ENCODE results near the gene WFIKKN2.
"Not testable (repeated sequence)": the region's sequence is repeated elsewhere in the genome, so short reads cannot be mapped to it uniquely, and the experiment has no call there.

WFIKKN2 gene

GRCh38 chr17:50871898-50872297 is 36.5 kb downstream of the WFIKKN2 start:
- DNase-seq (ENCODE audit: low read depth in 2 of 2, low spot score in 1 of 2): no peak

GRCh38 chr17:50872710-50873424 is 37.5 kb downstream of the WFIKKN2 start:
- peak in 1 of 2 donors; percentile 38 for DNase-seq (ENCODE audit: low read depth in 2 of 2, low spot score in 1 of 2)

- DNase-seq (ENCODE audit: low read depth in 2 of 2, low spot score in 1 of 2): no peak
Measured at GRCh38 chr17:50875074-50875473, 39.7 kb downstream of the WFIKKN2 start.

- not testable (repeated sequence) for DNase-seq (ENCODE audit: low read depth in 2 of 2, low spot score in 1 of 2)
Measured at GRCh38 chr17:50877042-50877441, 41.7 kb downstream of the WFIKKN2 start.

GRCh38 chr17:50877838-50878237 is 42.5 kb downstream of the WFIKKN2 start:
- no peak for DNase-seq (ENCODE audit: low read depth in 2 of 2, low spot score in 1 of 2)

GRCh38 chr17:50879086-50879485 is 43.7 kb downstream of the WFIKKN2 start:
- no peak for DNase-seq (ENCODE audit: low read depth in 2 of 2, low spot score in 1 of 2)

- no peak for DNase-seq (ENCODE audit: low read depth in 2 of 2, low spot score in 1 of 2)
Measured at GRCh38 chr17:50881182-50881581, 45.8 kb downstream of the WFIKKN2 start.

- DNase-seq (ENCODE audit: low read depth in 2 of 2, low spot score in 1 of 2): no peak
Measured at GRCh38 chr17:50882851-50883250, 47.5 kb downstream of the WFIKKN2 start.

- DNase-seq (ENCODE audit: low read depth in 2 of 2, low spot score in 1 of 2): no peak
Measured at GRCh38 chr17:50883850-50884438, 48.6 kb downstream of the WFIKKN2 start.

- DNase-seq (ENCODE audit: low read depth in 2 of 2, low spot score in 1 of 2): no peak
Measured at GRCh38 chr17:50884439-50885311, 49.3 kb downstream of the WFIKKN2 start.

- no peak for DNase-seq (ENCODE audit: low read depth in 2 of 2, low spot score in 1 of 2)
Measured at GRCh38 chr17:50887705-50888245, 52.4 kb downstream of the WFIKKN2 start.

- DNase-seq (ENCODE audit: low read depth in 2 of 2, low spot score in 1 of 2): no peak
Measured at GRCh38 chr17:50889528-50890118, 54.2 kb downstream of the WFIKKN2 start.

GRCh38 chr17:50890675-50891516 is 55.5 kb downstream of the WFIKKN2 start:
- no peak for DNase-seq (ENCODE audit: low read depth in 2 of 2, low spot score in 1 of 2)

GRCh38 chr17:50891577-50891989 is 56.2 kb downstream of the WFIKKN2 start:
- DNase-seq (ENCODE audit: low read depth in 2 of 2, low spot score in 1 of 2): no peak
